HG03108 (cell line): ENCODE data around the gene UTP15.

Source experiments
- ATAC-seq: cut with Tn5 transposase; IDR thresholded peaks from one replicate; pipeline ENCODE4 v1.9.1; 2021; ENCODE audit warnings: moderate library complexity; ENCODE audit not compliant: unreplicated experiment

UTP15 gene

GRCh38 chr5:73623060-73623459 is 57.5 kb downstream of the UTP15 start:
- ATAC-seq, result no peak

- no peak for ATAC-seq
Measured at GRCh38 chr5:73623901-73624404, 58.4 kb downstream of the UTP15 start.

- ATAC-seq, result no peak
Measured at GRCh38 chr5:73624888-73625287, 59.3 kb downstream of the UTP15 start.

GRCh38 chr5:73625372-73625943 is 59.9 kb downstream of the UTP15 start:
- no peak for ATAC-seq

- ATAC-seq, result no peak
Measured at GRCh38 chr5:73625944-73626811, 60.6 kb downstream of the UTP15 start, which contains the start of gene ARHGEF28. ARHGEF28 (plus strand) TSS chr5:73626196; CDS start chr5:73684852, 58,656 bp downstream.

GRCh38 chr5:73626814-73627313 is 61.3 kb downstream of the UTP15 start:
- no peak for ATAC-seq

GRCh38 chr5:73629456-73629855 is 63.9 kb downstream of the UTP15 start:
- no peak for ATAC-seq

- ATAC-seq, result no peak
Measured at GRCh38 chr5:73630765-73631164, 65.2 kb downstream of the UTP15 start.

GRCh38 chr5:73631500-73631899 is 66.0 kb downstream of the UTP15 start:
- no peak for ATAC-seq
